Measurements from ENCODE around the gene EDC3. TPM values are rescaled to one million over a fixed set of nuclear protein-coding genes. Genes with fewer than 3 reads are reported as not detected.

The EDC3 gene
- total RNA-seq, 2 donors from 2014 or later = 11.5 to 16.2 TPM

- Histone ChIP-seq H3K36me3 (no peaks in the 10 kb centered on the region), H3K9me3 (no peaks in the 10 kb centered on the region), H3K27me3 (replicated peaks; ENCODE audit: insufficient read depth) (no peaks in the 10 kb centered on the region), H3K27ac (no peak overlapping the region), H3K4me3 (no peak overlapping the region), H3K4me1 (ENCODE audit: control insufficient read depth in 1 of 2, low read depth in 2 of 2) (peaks cover 2 to 5% of the 10 kb centered on the region in 2 donors)
- ATAC-seq (ENCODE audit: insufficient number of reproducible peaks, low FRiP score, low read depth) = no peak
- DNase-seq (ENCODE audit: low spot score) = no peak
- no peak for TF ChIP-seq CTCF (IDR thresholded peaks at IDR 0.05)
Measured at GRCh38 chr15:74611834-74612233, 84.0 kb downstream of the EDC3 start.

GRCh38 chr15:74611341-74611740 lies 84.5 kb downstream of the EDC3 start:
- Histone ChIP-seq H3K36me3 (no peaks in the 10 kb centered on the region), H3K27me3 (replicated peaks; ENCODE audit: insufficient read depth) (no peaks in the 10 kb centered on the region), H3K4me1 (ENCODE audit: control insufficient read depth in 1 of 2, low read depth in 2 of 2) (no peaks in the 10 kb centered on the region), H3K4me3 (no peak overlapping the region), H3K9me3 (no peaks in the 10 kb centered on the region), H3K27ac (no peak overlapping the region)
- no peak for TF ChIP-seq CTCF (IDR thresholded peaks at IDR 0.05)
- no peak for ATAC-seq (ENCODE audit: insufficient number of reproducible peaks, low FRiP score, low read depth)
- no peak for DNase-seq (ENCODE audit: low spot score)

GRCh38 chr15:74610302-74610951 lies 85.4 kb downstream of the EDC3 start:
- no peak for TF ChIP-seq CTCF (IDR thresholded peaks at IDR 0.05)
- ATAC-seq (ENCODE audit: insufficient number of reproducible peaks, low FRiP score, low read depth) = no peak
- no peak for DNase-seq (ENCODE audit: low spot score)
- no peaks in the 10 kb centered on the region for H3K27me3 ChIP-seq (replicated peaks; ENCODE audit: insufficient read depth)
- no peaks in the 10 kb centered on the region for H3K36me3 ChIP-seq
- H3K9me3 ChIP-seq = no peaks in the 10 kb centered on the region
- no peak overlapping the region for H3K27ac ChIP-seq
- no peak overlapping the region for H3K4me3 ChIP-seq
- no peaks in the 10 kb centered on the region for H3K4me1 ChIP-seq (ENCODE audit: control insufficient read depth in 1 of 2, low read depth in 2 of 2)

GRCh38 chr15:74609938-74610301 lies 85.9 kb downstream of the EDC3 start:
- H3K36me3 ChIP-seq = no peaks in the 10 kb centered on the region
- ATAC-seq (ENCODE audit: insufficient number of reproducible peaks, low FRiP score, low read depth) = no peak
- H3K27me3 ChIP-seq (replicated peaks; ENCODE audit: insufficient read depth) = no peaks in the 10 kb centered on the region
- H3K9me3 ChIP-seq = no peaks in the 10 kb centered on the region
- no peak for TF ChIP-seq CTCF (IDR thresholded peaks at IDR 0.05)
- no peak overlapping the region for H3K27ac ChIP-seq
- H3K4me3 ChIP-seq = no peak overlapping the region
- H3K4me1 ChIP-seq (ENCODE audit: control insufficient read depth in 1 of 2, low read depth in 2 of 2) = no peaks in the 10 kb centered on the region
- no peak for DNase-seq (ENCODE audit: low spot score)

- Histone ChIP-seq H3K4me1 (ENCODE audit: control insufficient read depth in 1 of 2, low read depth in 2 of 2) (no peaks in the 10 kb centered on the region), H3K9me3 (no peaks in the 10 kb centered on the region), H3K27ac (no peak overlapping the region), H3K27me3 (replicated peaks; ENCODE audit: insufficient read depth) (no peaks in the 10 kb centered on the region), H3K36me3 (no peaks in the 10 kb centered on the region), H3K4me3 (no peak overlapping the region)
- no peak for DNase-seq (ENCODE audit: low spot score)
- no peak for TF ChIP-seq CTCF (IDR thresholded peaks at IDR 0.05)
- no peak for ATAC-seq (ENCODE audit: insufficient number of reproducible peaks, low FRiP score, low read depth)
Measured at GRCh38 chr15:74608786-74609185, 87.0 kb downstream of the EDC3 start.
